Testis (tissue), 2 donors: ENCODE data around the gene SF3B2.

ENCODE experiments used
- POLR2A ChIP-seq: fragments of 450-650 bp; IDR thresholded peaks from one replicate; pipeline ENCODE4 v1.6.1; 2017; ENCODE audit warnings: antibody characterized with exemption, mild to moderate bottlenecking, moderate library complexity
- TF ChIP-seq, protein P1 (sequence below), 3 experiments: fragments of 450-650 bp in 2 of 3; fragments of 200-600 bp in 1 of 3; sonication (generic) in 1 of 3; IDR thresholded peaks; one replicate each; pipeline ENCODE4 v1.5.1; 2016 to 2019; ENCODE audit warnings: antibody characterized with exemption in 3 of 3, mild to moderate bottlenecking in 2 of 3, moderate library complexity in 1 of 3

DNA sequence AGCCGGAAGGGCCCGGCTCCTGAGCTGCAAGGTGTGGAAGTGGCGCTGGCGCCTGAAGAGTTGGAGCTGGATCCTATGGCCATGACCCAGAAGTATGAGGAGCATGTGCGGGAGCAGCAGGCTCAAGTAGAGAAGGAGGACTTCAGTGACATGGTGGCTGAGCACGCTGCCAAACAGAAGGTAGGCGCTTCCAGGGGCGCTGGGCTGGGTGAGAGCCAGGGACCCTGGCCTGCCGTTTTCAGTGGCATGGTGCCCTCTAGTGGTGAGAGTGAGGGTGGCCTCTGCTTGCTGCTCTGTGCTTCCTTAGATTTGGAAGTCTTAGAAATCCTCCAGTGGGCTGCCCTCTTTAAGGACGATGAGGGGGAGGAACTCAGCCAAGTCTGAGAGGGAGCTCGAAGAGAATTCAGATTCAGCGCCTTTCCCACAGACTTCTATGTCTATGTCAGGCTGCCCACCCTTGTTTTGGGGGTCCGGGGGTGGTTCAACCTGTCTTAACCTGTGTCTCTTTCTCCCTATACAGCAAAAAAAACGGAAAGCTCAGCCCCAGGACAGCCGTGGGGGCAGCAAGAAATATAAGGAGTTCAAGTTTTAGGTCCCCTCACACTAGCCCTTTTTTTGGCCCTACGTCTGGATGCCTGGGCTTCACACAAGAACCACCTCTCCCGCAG, 16.1 kb downstream of the SF3B2 start:
- TF ChIP-seq, protein P1, sequence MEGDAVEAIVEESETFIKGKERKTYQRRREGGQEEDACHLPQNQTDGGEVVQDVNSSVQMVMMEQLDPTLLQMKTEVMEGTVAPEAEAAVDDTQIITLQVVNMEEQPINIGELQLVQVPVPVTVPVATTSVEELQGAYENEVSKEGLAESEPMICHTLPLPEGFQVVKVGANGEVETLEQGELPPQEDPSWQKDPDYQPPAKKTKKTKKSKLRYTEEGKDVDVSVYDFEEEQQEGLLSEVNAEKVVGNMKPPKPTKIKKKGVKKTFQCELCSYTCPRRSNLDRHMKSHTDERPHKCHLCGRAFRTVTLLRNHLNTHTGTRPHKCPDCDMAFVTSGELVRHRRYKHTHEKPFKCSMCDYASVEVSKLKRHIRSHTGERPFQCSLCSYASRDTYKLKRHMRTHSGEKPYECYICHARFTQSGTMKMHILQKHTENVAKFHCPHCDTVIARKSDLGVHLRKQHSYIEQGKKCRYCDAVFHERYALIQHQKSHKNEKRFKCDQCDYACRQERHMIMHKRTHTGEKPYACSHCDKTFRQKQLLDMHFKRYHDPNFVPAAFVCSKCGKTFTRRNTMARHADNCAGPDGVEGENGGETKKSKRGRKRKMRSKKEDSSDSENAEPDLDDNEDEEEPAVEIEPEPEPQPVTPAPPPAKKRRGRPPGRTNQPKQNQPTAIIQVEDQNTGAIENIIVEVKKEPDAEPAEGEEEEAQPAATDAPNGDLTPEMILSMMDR (IDR thresholded peaks at IDR 0.05) = peak; percentile 46 to 78 (median 71)
- TF ChIP-seq POLR2A = no peak
